ENCODE results near the gene SERPIND1.
"Not testable (repeated sequence)": the region's sequence is repeated elsewhere in the genome, so short reads cannot be mapped to it uniquely, and the experiment has no call there.

Gene SERPIND1, protein sequence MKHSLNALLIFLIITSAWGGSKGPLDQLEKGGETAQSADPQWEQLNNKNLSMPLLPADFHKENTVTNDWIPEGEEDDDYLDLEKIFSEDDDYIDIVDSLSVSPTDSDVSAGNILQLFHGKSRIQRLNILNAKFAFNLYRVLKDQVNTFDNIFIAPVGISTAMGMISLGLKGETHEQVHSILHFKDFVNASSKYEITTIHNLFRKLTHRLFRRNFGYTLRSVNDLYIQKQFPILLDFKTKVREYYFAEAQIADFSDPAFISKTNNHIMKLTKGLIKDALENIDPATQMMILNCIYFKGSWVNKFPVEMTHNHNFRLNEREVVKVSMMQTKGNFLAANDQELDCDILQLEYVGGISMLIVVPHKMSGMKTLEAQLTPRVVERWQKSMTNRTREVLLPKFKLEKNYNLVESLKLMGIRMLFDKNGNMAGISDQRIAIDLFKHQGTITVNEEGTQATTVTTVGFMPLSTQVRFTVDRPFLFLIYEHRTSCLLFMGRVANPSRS

DNA sequence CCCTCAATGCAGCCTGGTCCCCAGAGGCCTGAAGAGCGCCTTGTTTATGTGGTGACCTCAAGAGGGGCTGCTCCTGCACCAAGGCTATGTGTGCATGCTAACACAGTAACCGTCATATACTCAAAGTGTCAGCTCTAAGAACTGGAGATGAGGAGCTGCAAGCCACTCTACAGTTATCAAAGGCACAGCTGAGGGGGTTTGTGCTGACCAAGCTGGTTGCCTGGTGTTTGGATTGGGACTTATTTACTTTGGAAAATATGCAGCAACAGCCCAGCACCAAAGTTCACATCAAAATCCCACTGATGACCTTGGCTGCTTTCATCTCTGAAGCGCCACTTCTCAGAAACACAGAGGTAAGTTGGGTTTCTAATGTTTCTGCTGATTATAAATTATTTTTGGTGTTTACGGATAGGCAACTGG lies at the start of gene SERPIND1:
SERPIND1 (plus strand) TSS at position 321 of the 420 bp plus-strand sequence. CDS start 5,200 bp downstream, outside the sequence.
- no peak for DNase-seq

DNA sequence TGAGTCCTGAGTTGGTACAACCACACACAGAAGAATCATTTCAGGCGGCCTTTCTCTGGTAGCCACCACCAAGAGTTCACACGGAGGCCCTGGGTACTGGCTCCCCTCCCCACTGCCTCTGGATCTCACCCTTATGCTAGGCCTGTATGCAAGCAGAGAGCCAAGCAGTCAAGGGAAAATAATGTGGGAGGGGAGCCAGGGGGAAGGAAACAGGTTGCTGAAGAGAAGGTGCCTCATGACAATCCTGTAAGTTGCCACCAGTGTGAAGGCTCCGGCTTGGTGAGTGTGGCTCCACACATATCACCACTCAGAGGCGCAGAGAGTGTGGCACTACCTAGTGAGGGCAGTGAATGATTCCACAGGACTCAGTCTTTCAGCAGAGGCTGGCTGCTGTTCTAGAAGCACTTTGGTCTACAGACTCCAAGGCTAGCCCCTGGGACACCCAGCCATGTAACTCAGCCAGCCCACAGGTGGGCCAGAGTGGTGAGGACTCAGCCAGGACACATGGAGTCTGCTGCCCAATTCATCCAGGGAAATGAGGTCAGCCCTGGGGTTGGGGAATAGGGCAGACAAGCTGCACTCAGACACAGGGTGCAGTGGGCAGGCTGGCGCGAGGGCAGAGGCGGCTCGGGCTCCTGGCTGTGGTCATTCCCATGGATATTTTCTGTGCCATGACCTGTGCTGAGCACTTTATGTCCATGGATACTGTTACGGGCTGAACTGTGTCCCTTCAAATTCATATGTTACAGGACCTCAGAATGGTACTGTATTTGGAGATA lies 49.0 kb upstream of the SERPIND1 start:
- DNase-seq = no peak

DNA sequence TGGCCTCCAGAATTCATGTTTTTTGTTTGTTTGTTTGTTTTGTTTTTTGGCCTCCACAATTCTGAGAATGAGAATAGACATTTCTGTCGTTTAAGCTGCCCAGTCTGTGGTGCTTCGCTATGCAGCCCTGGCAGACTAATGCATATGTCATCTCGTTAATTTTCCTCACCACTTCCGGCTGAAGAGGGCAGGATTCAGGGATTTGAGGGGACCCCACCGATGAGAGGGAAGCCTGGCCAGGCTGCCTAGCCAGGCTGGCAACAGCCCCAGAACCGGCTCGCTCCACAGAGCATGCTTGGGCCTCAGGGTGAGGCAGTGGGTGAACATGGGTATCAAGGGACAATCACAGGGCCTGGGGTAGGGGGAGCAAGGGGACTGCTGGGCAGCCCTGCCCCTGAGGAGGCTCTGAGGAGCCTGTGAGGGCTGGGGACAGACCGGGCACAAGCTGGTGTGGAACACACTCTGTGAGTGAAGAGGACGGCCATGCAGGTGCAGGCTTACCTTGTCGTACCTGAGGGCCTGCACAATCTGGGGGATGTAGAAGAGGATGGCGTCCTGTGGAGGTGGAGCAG lies 47.8 kb upstream of the SERPIND1 start:
- DNase-seq = no peak

DNA sequence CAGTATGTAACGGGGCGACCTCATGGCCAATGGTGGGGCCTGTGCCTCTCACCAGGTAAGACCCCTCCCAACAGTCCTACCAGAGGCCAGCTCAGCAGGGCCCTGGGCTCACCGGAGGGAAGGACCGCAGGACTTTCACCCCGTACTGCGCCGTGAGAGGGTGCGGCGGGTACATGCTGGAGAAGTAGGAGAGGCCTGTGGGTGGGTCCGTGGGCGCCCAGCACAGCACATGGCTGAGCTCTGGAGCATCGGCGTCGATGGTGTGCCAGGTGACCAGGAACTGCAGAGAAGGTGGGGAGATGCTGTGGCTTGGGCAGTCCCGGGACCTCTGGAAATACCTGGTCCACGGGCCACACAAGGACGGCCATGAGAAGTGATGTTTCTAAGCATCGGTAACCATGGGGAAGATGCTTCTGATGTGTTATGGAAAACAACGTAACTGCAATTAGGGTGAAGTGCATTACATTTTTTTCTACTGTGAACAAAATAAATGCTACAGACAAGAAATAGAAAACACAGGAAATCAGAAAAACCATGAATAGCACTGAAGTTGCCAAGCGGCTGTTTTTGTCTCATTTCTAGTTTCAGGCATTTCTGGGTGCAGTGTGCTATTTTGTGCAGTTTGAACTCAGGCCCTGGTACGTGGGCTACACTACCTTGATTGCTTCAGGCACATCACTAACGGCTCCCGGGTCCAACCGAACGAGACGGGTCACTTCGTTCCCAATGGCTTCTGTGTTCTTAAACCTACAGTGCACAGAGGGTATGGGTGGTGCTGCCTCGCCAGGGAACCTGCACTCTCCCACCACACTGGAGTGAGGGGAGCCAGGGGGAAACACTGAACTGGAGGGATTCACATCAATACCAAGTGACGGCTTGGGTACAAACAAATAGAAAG lies 46.5 kb upstream of the SERPIND1 start:
- no peak for DNase-seq

DNA sequence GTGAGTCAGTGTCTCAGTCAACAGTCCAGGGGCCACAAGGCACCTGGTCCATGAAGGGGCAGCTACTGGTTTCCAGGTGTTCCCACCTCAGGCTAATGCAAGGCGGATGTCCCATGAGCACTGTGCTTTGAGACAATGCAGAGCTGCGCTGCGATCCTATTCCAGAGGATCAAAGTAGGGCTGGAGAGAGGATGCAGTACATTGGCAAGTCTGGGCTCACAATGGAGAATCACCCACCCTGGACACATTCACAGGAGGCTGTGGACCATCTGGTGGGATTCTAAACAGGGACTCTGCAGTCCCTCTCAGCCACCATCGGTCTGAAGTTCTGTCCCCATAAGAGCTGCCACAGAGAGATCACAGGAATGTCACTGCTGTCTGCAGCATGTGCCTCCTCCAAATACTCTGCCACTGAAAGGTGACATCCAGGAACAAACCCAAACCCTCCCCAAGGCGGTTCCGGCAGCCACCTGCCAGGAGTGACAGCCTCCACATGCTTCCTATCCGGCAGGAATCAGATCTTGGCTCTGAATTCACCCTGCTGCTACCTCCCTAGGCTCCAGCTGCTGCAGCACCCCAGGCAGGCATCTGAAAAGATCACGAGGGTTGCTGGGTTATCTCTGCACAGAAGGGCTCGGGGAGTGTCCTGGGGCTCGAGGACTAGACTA lies 45.3 kb upstream of the SERPIND1 start:
- no peak for DNase-seq

DNA sequence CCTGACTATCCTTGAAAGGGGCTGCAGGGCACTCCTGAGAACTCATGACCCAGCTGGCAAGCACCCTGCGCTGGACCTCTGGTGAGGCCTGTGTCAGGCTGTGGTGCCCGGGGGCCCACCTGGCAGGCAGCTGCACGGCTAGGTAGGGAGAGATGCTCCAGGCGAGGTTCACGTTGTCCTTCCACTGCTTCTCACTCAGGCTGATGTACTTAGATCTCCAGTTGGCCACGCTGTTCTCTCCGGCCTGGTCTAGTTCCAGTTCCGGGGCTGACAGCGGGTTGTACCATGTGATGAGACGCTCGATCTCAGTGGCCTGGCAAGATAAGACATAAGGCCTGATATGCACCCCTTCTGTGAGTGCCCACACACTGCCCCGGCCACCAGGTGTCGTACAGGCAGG lies 44.7 kb upstream of the SERPIND1 start:
- no peak for DNase-seq

DNA sequence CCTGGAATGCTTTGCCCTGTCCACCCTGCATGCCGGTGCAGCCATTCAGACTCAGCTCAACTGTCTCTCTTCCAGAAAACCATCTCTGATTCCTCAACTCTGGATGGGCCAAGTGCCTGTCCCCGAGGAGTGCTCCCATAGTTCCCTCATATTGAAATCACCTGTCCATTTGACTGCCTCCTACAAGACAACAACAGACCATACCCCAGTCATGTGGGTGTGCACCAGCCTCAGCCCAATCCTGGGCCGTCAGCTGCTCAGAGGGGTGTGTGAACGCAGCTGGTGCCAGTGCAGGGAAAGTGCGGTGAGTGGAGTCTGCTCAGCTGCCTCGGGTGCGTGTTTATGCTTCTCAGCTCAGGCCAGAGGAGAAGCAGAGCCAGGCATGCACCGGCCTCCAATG lies 41.5 kb upstream of the SERPIND1 start:
- DNase-seq = not testable (repeated sequence)

DNA sequence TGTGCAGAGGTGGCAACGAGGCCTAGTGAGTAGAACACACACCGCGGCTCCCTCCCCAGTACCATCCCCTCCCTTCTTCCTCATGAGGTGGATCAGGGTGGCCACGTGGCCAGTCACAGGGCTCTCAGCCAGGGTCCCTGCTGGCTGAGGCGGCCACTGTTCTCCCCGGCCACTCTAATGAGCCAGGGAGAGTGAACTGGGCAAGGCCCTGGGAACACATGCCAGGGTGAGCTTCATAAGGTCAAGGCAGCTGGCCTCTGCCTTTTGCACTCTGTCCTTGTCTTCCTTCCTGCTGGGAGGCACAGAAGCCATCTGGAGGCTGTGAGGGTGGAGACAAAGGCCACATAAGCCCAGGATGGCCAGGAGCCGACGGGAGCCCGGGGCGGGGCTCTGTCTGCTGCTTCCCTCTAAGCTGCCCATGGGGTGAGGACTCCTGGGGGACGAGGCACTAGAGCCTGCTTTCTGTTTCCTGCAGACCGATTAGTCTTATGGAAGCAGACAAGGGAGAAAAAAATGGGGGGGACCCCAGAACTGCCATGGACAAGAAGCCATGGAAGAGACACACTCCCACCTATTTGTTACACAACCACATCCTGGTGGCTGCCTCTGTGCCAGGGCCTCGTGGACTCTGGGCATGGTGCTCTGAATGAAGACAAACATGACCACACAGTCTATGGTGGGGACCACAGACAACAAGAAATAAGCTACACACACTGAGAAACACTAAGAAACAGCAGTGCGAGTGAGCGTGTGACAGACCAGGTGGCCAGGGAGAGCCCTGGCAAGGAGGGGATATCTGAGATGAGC lies 38.4 kb upstream of the SERPIND1 start:
- not testable (repeated sequence) for DNase-seq

DNA sequence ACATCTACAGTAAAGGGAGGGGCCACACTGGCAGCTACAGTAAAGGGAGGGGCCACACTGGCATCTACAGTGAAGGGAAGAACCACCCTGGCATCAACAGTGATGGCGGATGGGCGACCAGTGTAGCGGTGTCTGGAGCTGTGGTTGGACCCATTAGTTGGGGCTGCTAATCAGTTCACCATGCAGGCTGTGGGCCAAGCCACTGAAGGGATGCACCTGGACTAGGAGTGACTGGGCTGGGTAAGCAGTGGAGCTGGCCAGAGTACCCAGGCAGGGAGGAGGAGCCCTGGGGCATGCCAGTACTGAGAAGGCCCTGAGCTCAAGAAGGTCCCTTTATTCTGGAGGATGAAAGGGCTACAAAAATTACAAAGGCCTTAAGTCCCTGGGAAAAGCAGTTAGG lies 37.0 kb upstream of the SERPIND1 start:
- DNase-seq = not testable (repeated sequence)

DNA sequence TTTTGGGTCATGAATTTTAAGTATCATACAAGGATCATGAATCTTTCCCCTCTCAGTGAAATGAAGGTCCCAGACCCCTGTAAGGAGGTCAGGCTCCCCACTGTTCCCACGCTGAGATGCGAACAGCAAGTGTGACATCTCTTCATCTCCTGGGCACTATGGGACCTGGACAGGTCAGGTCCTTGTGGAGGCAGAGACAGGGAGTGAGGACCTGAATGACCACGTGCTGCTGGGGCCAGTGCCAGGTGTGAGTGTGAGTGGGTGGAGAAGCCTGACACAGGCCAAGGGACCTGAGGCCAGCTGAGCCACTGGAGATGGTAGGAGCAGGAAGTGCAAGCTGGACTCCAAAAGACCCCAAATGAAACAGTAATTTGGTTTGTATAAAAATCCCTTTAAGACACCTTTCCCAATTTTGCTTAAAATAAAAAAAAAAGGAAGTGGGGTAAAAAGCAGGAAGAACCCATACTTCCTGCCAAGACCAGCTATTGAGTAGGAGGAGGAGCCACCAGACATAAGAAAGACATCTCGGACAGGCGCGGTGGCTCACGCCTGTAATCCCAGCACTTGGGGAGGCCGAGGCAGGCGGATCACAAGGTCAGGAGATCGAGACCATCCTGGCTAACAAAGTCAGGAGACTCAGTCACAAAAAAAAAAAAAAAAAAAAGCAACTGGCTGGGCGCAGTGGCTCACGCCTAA lies 35.4 kb upstream of the SERPIND1 start:
- DNase-seq = no peak

DNA sequence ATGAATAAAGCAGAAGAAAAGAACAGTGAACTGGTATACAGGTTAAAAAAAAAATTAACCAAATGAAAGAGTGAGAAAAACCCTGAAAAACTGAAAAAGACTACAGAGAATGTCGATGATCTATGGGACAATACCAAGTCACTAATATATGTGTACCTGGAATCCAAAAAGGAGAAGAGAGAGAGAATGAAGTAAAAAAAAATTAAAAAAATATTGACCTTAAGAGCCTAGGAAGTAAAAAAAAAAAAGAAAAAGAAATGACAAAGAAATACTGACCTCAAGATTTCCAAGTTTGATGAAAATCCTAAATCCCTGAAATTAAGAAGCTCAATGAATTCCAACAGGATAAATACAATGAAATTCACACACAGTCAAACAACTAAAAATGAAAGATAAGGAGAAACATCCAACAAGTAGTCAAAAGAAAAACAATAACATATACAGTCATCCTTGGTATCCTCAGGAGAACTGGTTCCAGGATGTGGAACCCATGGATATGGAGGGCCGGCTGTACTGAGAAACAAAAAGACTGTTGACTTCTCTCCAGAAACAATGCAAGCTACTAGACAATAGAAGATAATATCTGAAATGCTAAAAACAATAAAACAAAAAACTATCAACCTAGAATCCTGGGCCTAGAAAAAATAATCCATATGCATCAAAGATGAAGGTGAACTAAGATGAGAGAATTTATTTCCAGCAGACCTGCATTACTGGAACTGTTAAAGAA lies 33.5 kb upstream of the SERPIND1 start:
- no peak for DNase-seq

DNA sequence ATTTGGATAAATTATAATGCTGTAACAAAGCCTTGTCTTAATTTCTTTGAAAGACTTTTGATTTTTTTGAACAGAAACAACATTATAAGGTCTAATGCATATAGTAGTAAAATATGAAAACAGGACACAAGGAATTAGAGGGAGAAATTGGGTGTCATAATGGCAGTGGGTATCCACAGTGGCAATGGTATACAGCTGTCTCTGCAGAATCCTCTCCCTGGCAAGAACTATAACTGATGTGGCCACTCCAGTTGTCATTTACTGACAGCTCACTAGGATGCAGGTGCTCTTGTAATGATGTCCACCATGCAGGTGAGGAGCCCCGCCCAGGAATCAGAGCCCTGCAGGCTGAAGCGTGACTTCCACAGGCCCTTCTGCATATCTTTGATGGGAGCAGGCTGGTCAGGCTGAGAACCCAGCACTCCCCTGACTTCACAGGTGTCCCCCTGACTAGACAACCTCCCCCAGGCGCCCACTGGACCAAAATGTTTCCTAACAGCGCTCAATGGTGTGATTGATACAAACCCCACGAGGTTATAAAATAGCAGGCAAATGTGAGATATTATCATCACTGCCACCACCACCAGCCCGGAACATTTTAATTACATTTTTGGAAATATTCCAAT lies 32.8 kb upstream of the SERPIND1 start:
- DNase-seq = no peak

DNA sequence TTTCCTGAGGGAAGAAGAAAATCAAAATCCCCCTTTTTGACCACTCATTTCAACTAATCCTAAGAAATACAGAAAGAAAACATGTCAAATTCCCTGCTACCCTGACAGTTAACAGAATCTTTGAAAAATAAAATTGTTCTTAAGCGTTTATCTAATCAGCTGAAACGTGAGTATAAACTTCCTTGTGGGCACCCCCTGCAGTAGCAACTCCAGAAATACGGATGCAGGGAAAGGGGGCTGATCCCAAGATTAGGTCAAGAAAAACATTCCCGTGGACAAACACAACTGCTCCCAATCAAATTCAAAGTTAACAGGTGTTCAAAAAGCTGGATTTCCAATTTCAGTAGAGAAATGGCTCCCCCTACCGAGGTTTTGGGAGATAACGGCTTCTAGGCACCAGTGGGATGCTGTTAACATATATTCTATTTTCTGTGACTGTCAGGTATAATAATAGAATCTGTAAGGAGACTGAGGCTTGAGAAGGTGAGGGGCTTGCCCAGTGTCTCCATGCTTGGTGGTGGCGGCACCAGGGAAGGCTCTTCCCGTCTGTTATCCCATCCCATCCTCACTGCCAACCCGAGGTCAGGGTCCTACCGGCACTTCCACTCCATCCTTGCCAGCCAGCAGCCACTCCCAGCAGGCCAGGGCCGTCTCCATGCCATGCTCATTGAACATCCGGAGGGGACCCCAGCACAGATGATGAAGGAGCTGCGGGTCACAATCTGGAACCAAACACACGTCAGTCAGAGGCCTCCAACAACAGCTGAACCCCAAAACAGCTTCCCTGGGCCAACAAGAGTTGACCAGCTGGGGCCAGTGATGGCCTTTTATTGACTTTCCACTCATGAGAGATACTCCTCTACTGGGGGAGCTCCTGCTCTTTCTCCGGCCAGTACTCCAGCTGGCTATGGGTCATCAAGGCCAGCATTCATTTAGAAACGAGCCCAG lies 32.0 kb upstream of the SERPIND1 start:
- peak; percentile 43 for DNase-seq

DNA sequence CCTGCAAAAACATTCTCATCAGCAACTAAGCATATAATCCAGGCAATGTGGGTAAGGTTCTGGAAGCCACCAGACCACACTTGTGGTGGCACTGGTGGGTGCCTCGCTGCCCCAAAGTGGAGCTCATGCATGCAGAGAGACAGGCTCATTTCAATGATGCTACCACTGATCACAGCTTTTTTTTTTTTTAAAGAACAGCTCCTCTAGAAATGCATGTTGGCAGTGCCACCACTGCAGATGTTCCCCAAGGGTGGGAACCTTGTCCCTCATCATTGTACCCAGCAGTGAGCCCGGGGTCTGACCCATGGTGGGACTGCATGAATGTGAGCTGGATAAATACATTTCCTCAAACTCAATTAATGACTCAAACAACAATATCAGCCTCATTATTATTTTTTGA lies 31.1 kb upstream of the SERPIND1 start:
- no peak for DNase-seq

DNA sequence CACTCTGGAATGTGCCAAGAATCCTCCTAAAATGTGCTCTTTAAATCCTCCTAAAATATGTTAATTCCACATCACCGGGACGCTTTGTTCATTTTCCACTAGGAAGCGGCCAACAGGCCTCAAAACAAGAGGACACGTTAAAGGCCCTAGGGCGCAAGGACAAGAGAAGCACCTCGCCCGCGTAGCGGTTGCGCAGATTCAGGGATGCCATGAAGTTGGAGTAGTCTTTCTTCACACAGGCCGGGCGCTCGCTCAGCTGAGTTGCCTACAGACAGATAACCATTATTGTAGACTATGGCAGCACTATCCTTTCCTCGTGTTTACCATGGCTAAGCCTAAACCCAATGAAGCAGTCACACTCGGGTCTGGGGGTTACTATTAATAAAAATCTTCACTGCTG lies 29.5 kb upstream of the SERPIND1 start:
- no peak for DNase-seq

DNA sequence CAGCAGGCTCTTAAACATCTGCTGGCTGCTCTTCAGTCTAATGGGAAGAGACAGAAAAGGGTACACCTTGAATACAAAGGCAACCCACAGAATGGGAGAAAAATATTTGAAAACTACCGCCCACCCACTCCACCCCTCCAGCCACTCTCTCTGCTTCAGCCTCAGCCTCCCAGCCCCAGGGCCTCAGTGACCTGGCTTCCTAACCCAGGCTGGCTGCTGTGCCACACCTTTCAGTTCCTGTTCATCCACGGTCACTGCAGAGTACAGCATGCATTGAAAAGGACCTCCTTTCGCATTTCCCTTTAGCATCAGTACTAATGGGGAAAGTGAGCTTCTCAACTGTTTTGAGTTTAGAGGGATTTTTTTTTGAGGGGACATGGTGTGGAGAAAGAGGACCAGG lies 28.8 kb upstream of the SERPIND1 start:
- DNase-seq = no peak

DNA sequence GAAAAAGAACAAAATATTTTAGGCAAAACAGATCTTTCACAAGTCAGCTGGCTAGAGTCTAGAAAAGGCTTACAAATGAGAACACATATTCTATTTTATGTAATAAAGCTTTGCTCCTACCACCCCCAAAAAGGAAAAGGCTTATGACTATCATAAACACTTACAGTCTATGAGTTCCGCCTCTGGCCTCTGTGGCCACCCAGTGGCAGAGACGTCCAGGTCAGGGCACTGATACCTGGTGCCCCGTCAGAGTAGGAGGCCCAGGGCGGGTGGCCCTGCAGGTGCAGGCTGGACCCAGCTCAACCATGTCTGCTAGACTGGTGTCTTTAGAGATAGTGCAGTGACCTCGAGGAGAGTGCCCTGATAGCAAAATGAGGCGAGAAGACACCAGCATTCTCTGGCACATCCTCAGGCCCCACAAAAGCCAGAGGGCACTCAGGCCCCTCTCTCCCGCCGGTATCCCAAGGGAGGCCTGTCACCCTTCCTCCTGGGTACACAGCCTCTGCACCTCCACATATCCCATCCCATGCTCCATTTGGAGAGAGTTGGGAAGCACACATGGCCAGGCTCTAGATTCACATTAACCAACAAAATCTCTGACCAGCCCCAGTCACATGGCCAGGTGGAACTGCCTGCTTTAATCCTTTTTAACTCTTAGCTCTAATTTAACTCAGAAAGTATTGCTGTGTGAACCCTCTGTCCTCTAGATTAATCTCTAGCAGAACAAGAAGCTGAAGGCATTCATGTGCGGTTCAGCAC lies 27.3 kb upstream of the SERPIND1 start:
- DNase-seq = no peak
